HEK293 (cell line): ENCODE results near the gene GALNTL6.

Experiments used
- BCL11A ChIP-seq: fragments of 450-650 bp; formaldehyde crosslinking; IDR thresholded peaks from 2 replicates; pipeline ENCODE4 v1.5.1; 2016; ENCODE audit warnings: low read depth, missing biosample characterization, missing genetic modification characterization
- FEZF1 ChIP-seq: fragments of 450-650 bp; formaldehyde crosslinking; IDR thresholded peaks from 2 replicates; pipeline ENCODE4 v1.5.1; 2016; ENCODE audit warnings: missing biosample characterization, missing genetic modification characterization
- GLIS2 ChIP-seq: fragments of 450-650 bp; formaldehyde crosslinking; IDR thresholded peaks from 2 replicates; pipeline ENCODE4 v1.5.1; 2016; ENCODE audit warnings: missing biosample characterization, missing genetic modification characterization
- ZNF660 ChIP-seq: fragments of 450-650 bp; IDR thresholded peaks from 2 replicates; pipeline ENCODE4 v1.5.1; 2018; ENCODE audit warnings: missing biosample characterization, mild to moderate bottlenecking, missing genetic modification characterization
- ZSCAN16 ChIP-seq: fragments of 450-650 bp; formaldehyde crosslinking; IDR thresholded peaks from 2 replicates; pipeline ENCODE4 v1.5.1; 2016; ENCODE audit warnings: missing biosample characterization, missing genetic modification characterization
- TF ChIP-seq, protein P1 (sequence below): fragments of 450-650 bp; formaldehyde crosslinking; IDR thresholded peaks from 2 replicates; pipeline ENCODE4 v1.5.1; 2016; ENCODE audit warnings: missing biosample characterization, missing genetic modification characterization
- TF ChIP-seq, protein P2 (sequence below): fragments of 450-650 bp; formaldehyde crosslinking; IDR thresholded peaks from 2 replicates; pipeline ENCODE4 v1.5.1; 2016; ENCODE audit warnings: missing biosample characterization, missing genetic modification characterization
- TF ChIP-seq, protein P3 (sequence below): fragments of 450-650 bp; formaldehyde crosslinking; IDR thresholded peaks from 2 replicates; pipeline ENCODE4 v1.5.1; 2017; ENCODE audit warnings: missing biosample characterization, missing genetic modification characterization

DNA sequence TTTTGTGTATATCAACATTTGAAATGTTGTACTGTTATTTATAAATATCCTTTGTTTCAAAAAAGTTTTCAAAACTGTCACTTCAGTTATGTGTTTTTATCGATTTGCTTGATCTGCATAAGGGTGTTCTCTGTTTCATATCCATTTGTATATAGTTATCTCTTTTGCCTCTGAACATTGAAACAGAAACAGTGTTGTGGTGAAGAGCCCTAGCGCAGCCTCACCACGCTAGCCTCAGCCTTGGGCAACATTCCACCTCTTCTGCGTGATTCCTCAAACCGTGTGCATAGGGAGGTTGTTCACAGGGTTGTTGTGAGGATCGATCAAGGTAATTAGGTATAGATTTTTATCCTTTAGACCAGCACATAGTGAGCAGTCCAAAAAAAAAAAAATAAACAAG, 1068.4 kb downstream of the GALNTL6 start:
- no peak for TF ChIP-seq ZSCAN16 (tag by site-specific recombination)
- TF ChIP-seq, protein P1, sequence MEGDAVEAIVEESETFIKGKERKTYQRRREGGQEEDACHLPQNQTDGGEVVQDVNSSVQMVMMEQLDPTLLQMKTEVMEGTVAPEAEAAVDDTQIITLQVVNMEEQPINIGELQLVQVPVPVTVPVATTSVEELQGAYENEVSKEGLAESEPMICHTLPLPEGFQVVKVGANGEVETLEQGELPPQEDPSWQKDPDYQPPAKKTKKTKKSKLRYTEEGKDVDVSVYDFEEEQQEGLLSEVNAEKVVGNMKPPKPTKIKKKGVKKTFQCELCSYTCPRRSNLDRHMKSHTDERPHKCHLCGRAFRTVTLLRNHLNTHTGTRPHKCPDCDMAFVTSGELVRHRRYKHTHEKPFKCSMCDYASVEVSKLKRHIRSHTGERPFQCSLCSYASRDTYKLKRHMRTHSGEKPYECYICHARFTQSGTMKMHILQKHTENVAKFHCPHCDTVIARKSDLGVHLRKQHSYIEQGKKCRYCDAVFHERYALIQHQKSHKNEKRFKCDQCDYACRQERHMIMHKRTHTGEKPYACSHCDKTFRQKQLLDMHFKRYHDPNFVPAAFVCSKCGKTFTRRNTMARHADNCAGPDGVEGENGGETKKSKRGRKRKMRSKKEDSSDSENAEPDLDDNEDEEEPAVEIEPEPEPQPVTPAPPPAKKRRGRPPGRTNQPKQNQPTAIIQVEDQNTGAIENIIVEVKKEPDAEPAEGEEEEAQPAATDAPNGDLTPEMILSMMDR, result no peak
- TF ChIP-seq, protein P2, sequence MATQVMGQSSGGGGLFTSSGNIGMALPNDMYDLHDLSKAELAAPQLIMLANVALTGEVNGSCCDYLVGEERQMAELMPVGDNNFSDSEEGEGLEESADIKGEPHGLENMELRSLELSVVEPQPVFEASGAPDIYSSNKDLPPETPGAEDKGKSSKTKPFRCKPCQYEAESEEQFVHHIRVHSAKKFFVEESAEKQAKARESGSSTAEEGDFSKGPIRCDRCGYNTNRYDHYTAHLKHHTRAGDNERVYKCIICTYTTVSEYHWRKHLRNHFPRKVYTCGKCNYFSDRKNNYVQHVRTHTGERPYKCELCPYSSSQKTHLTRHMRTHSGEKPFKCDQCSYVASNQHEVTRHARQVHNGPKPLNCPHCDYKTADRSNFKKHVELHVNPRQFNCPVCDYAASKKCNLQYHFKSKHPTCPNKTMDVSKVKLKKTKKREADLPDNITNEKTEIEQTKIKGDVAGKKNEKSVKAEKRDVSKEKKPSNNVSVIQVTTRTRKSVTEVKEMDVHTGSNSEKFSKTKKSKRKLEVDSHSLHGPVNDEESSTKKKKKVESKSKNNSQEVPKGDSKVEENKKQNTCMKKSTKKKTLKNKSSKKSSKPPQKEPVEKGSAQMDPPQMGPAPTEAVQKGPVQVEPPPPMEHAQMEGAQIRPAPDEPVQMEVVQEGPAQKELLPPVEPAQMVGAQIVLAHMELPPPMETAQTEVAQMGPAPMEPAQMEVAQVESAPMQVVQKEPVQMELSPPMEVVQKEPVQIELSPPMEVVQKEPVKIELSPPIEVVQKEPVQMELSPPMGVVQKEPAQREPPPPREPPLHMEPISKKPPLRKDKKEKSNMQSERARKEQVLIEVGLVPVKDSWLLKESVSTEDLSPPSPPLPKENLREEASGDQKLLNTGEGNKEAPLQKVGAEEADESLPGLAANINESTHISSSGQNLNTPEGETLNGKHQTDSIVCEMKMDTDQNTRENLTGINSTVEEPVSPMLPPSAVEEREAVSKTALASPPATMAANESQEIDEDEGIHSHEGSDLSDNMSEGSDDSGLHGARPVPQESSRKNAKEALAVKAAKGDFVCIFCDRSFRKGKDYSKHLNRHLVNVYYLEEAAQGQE (tag by site-specific recombination), result no peak
- TF ChIP-seq GLIS2 (tag by site-specific recombination), result no peak
- no peak for TF ChIP-seq ZNF660 (tag by site-specific recombination)
- no peak for TF ChIP-seq FEZF1 (tag by site-specific recombination)
- TF ChIP-seq, protein P3, sequence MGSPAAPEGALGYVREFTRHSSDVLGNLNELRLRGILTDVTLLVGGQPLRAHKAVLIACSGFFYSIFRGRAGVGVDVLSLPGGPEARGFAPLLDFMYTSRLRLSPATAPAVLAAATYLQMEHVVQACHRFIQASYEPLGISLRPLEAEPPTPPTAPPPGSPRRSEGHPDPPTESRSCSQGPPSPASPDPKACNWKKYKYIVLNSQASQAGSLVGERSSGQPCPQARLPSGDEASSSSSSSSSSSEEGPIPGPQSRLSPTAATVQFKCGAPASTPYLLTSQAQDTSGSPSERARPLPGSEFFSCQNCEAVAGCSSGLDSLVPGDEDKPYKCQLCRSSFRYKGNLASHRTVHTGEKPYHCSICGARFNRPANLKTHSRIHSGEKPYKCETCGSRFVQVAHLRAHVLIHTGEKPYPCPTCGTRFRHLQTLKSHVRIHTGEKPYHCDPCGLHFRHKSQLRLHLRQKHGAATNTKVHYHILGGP, result no peak
- no peak for TF ChIP-seq BCL11A
